IPS-NIHi7 (cell line): ENCODE measurements around the gene FLCN.

ENCODE experiments used
- DNase-seq: peaks from one replicate; pipeline ENCODE4 v3.0.0; 2012; ENCODE audit warnings: mixed read lengths; ENCODE audit errors: extremely low spot score

The FLCN gene

DNA sequence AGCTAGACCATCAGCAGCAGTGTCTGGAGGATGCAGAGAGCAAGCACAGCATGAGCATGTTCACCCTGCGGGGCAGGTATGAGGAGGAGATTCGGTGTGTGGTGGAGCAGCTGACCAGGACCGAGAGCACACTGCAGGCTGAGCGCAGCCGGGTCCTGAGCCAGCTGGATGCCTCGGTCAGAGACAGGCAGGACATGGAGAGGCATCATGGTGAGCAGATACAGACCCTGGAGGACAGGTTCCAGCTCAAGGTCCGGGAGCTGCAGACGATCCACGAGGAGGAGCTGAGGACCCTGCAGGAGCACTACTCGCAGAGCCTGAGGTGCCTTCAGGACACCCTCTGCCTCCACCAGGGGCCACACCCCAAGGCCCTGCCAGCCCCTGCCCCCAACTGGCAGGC lies 69.6 kb downstream of the FLCN start:
- DNase-seq = no peak

DNA sequence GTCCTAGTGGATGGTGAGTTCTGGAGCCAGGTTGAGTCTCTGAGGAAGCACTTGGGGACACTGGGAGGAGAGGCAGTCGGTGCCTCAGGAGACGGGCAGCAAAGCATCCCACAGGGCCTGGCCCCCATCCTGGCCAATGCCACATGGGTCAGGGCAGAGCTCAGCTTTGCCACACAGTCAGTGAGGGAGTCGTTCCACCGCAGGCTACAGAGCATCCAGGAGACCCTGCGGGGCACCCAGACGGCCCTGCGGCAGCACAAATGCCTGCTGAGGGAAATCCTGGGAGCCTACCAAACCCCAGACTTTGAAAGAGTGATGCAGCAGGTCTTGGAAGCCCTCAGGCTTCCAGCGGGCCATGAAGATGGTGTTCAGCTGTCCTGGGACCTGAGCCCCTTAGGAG lies 70.5 kb downstream of the FLCN start:
- DNase-seq = no peak

DNA sequence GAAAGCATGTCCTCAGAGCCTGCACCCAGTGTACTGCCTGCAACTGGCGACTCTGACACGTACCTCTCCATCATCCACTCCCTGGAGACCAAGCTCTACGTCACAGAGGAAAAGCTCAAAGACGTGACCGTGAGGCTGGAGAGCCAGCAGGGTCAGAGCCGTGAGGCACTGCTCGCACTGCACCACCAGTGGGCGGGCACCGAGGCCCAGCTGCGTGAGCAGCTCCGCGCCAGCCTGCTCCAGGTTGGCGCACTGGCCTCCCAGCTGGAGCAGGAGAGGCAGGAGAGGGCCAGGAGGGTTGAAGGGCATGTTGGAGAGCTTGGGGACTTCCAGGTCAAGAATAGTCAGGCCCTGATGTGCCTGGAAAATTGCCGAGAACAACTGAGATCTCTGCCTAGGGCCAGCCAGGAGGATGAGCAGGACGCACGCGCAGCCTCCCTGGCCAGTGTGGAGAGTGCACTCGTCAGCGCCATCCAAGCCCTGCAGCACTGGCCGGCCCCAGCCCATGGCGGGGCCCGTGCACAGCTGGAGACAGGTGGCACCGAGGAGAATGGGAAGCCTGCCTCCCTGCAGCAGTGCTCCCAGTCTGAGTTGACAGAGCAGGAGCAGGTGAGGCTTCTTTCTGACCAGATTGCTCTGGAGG lies 71.2 kb downstream of the FLCN start:
- no peak for DNase-seq

DNA sequence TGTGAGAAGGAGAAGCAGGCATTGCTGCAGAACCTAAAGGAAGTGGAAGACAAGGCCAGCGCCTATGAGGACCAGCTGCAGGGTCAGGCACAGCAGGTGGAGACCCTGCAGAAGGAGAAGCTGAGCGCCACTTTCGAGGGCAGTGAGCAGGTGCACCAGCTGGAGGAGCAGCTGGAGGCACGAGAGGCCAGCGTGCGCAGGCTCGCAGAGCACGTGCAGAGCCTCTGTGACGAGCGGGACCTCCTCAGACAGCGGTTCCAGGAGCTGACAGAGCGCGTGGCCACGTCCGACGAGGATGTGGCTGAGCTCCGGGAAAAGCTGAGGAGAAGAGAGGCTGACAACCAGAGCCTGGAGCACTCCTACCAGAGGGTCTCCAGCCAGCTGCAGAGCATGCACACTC lies 72.3 kb downstream of the FLCN start:
- no peak for DNase-seq

DNA sequence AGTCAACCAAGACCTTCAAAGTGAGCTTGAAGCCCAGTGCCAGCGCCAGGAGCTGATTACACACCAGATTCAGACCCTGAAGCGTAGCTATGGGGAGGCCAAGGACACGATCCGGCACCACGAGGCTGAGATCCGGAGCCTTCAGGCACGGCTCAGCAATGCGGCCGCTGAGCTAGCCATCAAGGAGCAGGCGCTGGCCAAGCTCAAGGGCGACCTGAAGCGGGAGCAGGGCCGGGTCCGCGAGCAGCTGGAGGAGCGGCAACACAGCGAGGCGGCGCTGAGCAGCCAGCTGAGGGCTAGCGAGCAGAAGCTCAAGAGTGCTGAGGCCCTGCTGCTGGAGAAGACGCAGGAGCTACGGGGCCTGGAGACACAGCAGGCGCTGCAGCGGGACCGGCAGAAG lies 72.8 kb downstream of the FLCN start:
- DNase-seq = no peak
